ENCODE results near the gene REPS1.

Gene REPS1

GRCh38 chr6:138909975-138910374 is 78.1 kb downstream of the REPS1 start:
- no peak overlapping the region for H3K9ac ChIP-seq (ENCODE audit: low read length)

GRCh38 chr6:138909511-138909910 is 78.5 kb downstream of the REPS1 start:
- no CpG with 5 or more reads among the region's 4 CpGs for WGBS (ENCODE audit: extremely low coverage, insufficient coverage, insufficient read length)

More at GRCh38 chr6:138909975-138910374, 78.1 kb downstream of the REPS1 start:
- H4K12ac ChIP-seq (ENCODE audit: low read depth, low read length) = no peak overlapping the region
- no peak overlapping the region for H2BK12ac ChIP-seq (ENCODE audit: low read length)
- no peak overlapping the region for H3K27ac ChIP-seq (ENCODE audit: low read depth, low read length)
- peaks cover 23 to 33% of the 10 kb centered on the region in 2 experiments for H3K36me3 ChIP-seq (ENCODE audit: control insufficient read depth in 1 of 2, insufficient read depth in 2 of 2, low read length in 2 of 2)
- H3K14ac ChIP-seq (ENCODE audit: low read length) = no peak overlapping the region
- H2AFZ ChIP-seq (ENCODE audit: insufficient read depth, low read length, poor library complexity) = no peak overlapping the region
- no CpG with 5 or more reads among the region's 1 CpG for WGBS (ENCODE audit: extremely low coverage, insufficient coverage, insufficient read length)
- H4K8ac ChIP-seq (ENCODE audit: low read depth, low read length) = no peak overlapping the region
- H2BK120ac ChIP-seq (ENCODE audit: insufficient read depth, low read length, poor library complexity) = no peak overlapping the region
- H4K91ac ChIP-seq (ENCODE audit: low read depth, low read length) = no peak overlapping the region
- no peak overlapping the region for H3K18ac ChIP-seq (ENCODE audit: low read length)
- no peak for DNase-seq
- H3K4ac ChIP-seq (ENCODE audit: low read depth, low read length) = no peak overlapping the region
- no peaks in the 10 kb centered on the region for H3K9me3 ChIP-seq (ENCODE audit: insufficient read depth, low read depth, low read length)
- H3K79me1 ChIP-seq (ENCODE audit: low read length) = no peaks in the 10 kb centered on the region
- no peak overlapping the region for H3K23ac ChIP-seq (ENCODE audit: low read length)
- H3K4me1 ChIP-seq (ENCODE audit: control insufficient read depth in 1 of 2, insufficient read depth in 2 of 2, low read length in 2 of 2) = no peaks in the 10 kb centered on the region
- no peaks in the 10 kb centered on the region for H3K27me3 ChIP-seq (ENCODE audit: insufficient read depth, low read length)
- no peak overlapping the region for H2AK5ac ChIP-seq (ENCODE audit: low read length)
- H3K4me3 ChIP-seq (ENCODE audit: low read depth, low read length) = no peak overlapping the region
- H2BK5ac ChIP-seq (ENCODE audit: low read depth, low read length, poor library complexity) = no peak overlapping the region
- no peaks in the 10 kb centered on the region for H3K79me2 ChIP-seq (ENCODE audit: control insufficient read depth, insufficient read depth, low read length, poor library complexity)
- H3K4me2 ChIP-seq (ENCODE audit: low read length) = no peak overlapping the region

GRCh38 chr6:138907167-138907566 is 80.9 kb downstream of the REPS1 start:
- no peaks in the 10 kb centered on the region for H3K79me1 ChIP-seq (ENCODE audit: low read length)
- DNase-seq = no peak
- H4K8ac ChIP-seq (ENCODE audit: low read depth, low read length) = no peak overlapping the region
- no peaks in the 10 kb centered on the region for H3K9me3 ChIP-seq (ENCODE audit: insufficient read depth, low read depth, low read length)
- H3K23ac ChIP-seq (ENCODE audit: low read length) = no peak overlapping the region
- no peak overlapping the region for H2BK12ac ChIP-seq (ENCODE audit: low read length)
- no peak overlapping the region for H2AK5ac ChIP-seq (ENCODE audit: low read length)
- H3K4me2 ChIP-seq (ENCODE audit: low read length) = no peak overlapping the region
- H3K4me3 ChIP-seq (ENCODE audit: low read depth, low read length) = no peak overlapping the region
- H3K4me1 ChIP-seq (ENCODE audit: control insufficient read depth in 1 of 2, insufficient read depth in 2 of 2, low read length in 2 of 2) = no peaks in the 10 kb centered on the region
- no peaks in the 10 kb centered on the region for H3K79me2 ChIP-seq (ENCODE audit: control insufficient read depth, insufficient read depth, low read length, poor library complexity)
- H4K91ac ChIP-seq (ENCODE audit: low read depth, low read length) = no peak overlapping the region
- H3K27me3 ChIP-seq (ENCODE audit: insufficient read depth, low read length) = no peaks in the 10 kb centered on the region
- H2BK5ac ChIP-seq (ENCODE audit: low read depth, low read length, poor library complexity) = no peak overlapping the region
- no peak overlapping the region for H2BK120ac ChIP-seq (ENCODE audit: insufficient read depth, low read length, poor library complexity)
- no peak overlapping the region for H4K12ac ChIP-seq (ENCODE audit: low read depth, low read length)
- no peak overlapping the region for H2AFZ ChIP-seq (ENCODE audit: insufficient read depth, low read length, poor library complexity)
- no peak overlapping the region for H3K9ac ChIP-seq (ENCODE audit: low read length)
- H3K18ac ChIP-seq (ENCODE audit: low read length) = no peak overlapping the region
- no peak overlapping the region for H3K4ac ChIP-seq (ENCODE audit: low read depth, low read length)
- WGBS (ENCODE audit: extremely low coverage, insufficient coverage, insufficient read length) = no CpG with 5 or more reads among the region's 7 CpGs
- peaks cover 18 to 21% of the 10 kb centered on the region in 2 experiments for H3K36me3 ChIP-seq (ENCODE audit: control insufficient read depth in 1 of 2, insufficient read depth in 2 of 2, low read length in 2 of 2)
- no peak overlapping the region for H3K14ac ChIP-seq (ENCODE audit: low read length)
- H3K27ac ChIP-seq (ENCODE audit: low read depth, low read length) = no peak overlapping the region

More at GRCh38 chr6:138909511-138909910, 78.5 kb downstream of the REPS1 start:
- H3K4ac ChIP-seq (ENCODE audit: low read depth, low read length) = no peak overlapping the region
- no peak overlapping the region for H2BK120ac ChIP-seq (ENCODE audit: insufficient read depth, low read length, poor library complexity)
- H2AFZ ChIP-seq (ENCODE audit: insufficient read depth, low read length, poor library complexity) = no peak overlapping the region
- H3K4me3 ChIP-seq (ENCODE audit: low read depth, low read length) = no peak overlapping the region
- no peak overlapping the region for H3K18ac ChIP-seq (ENCODE audit: low read length)
- H4K12ac ChIP-seq (ENCODE audit: low read depth, low read length) = no peak overlapping the region
- no peaks in the 10 kb centered on the region for H3K79me2 ChIP-seq (ENCODE audit: control insufficient read depth, insufficient read depth, low read length, poor library complexity)
- no peak overlapping the region for H3K14ac ChIP-seq (ENCODE audit: low read length)
- H2AK5ac ChIP-seq (ENCODE audit: low read length) = no peak overlapping the region
- H3K4me2 ChIP-seq (ENCODE audit: low read length) = no peak overlapping the region
- peaks cover 22 to 33% of the 10 kb centered on the region in 2 experiments for H3K36me3 ChIP-seq (ENCODE audit: control insufficient read depth in 1 of 2, insufficient read depth in 2 of 2, low read length in 2 of 2)
- H3K79me1 ChIP-seq (ENCODE audit: low read length) = no peaks in the 10 kb centered on the region
- no peak overlapping the region for H4K91ac ChIP-seq (ENCODE audit: low read depth, low read length)
- H3K27me3 ChIP-seq (ENCODE audit: insufficient read depth, low read length) = no peaks in the 10 kb centered on the region
- H2BK5ac ChIP-seq (ENCODE audit: low read depth, low read length, poor library complexity) = no peak overlapping the region
- no peak overlapping the region for H3K27ac ChIP-seq (ENCODE audit: low read depth, low read length)
- H3K9ac ChIP-seq (ENCODE audit: low read length) = no peak overlapping the region
- no peak for DNase-seq
- H3K9me3 ChIP-seq (ENCODE audit: insufficient read depth, low read depth, low read length) = no peaks in the 10 kb centered on the region
- H4K8ac ChIP-seq (ENCODE audit: low read depth, low read length) = no peak overlapping the region
- no peak overlapping the region for H3K23ac ChIP-seq (ENCODE audit: low read length)
- no peaks in the 10 kb centered on the region for H3K4me1 ChIP-seq (ENCODE audit: control insufficient read depth in 1 of 2, insufficient read depth in 2 of 2, low read length in 2 of 2)
- no peak overlapping the region for H2BK12ac ChIP-seq (ENCODE audit: low read length)

GRCh38 chr6:138897031-138897430 is 91.0 kb downstream of the REPS1 start:
- Histone ChIP-seq H3K18ac (ENCODE audit: low read length) (no peak overlapping the region), H2BK5ac (ENCODE audit: low read depth, low read length, poor library complexity) (no peak overlapping the region), H3K23ac (ENCODE audit: low read length) (no peak overlapping the region), H2BK120ac (ENCODE audit: insufficient read depth, low read length, poor library complexity) (no peak overlapping the region), H4K91ac (ENCODE audit: low read depth, low read length) (no peak overlapping the region), H3K36me3 (ENCODE audit: control insufficient read depth in 1 of 2, insufficient read depth in 2 of 2, low read length in 2 of 2) (peaks cover 0 to 3% of the 10 kb centered on the region in 2 experiments), H4K8ac (ENCODE audit: low read depth, low read length) (no peak overlapping the region), H3K4ac (ENCODE audit: low read depth, low read length) (no peak overlapping the region), H3K9ac (ENCODE audit: low read length) (no peak overlapping the region), H3K27ac (ENCODE audit: low read depth, low read length) (no peak overlapping the region), H3K79me1 (ENCODE audit: low read length) (no peaks in the 10 kb centered on the region), H3K14ac (ENCODE audit: low read length) (no peak overlapping the region), H3K4me2 (ENCODE audit: low read length) (no peak overlapping the region), H3K27me3 (ENCODE audit: insufficient read depth, low read length) (no peaks in the 10 kb centered on the region), H2BK12ac (ENCODE audit: low read length) (no peak overlapping the region), H2AK5ac (ENCODE audit: low read length) (no peak overlapping the region), H3K79me2 (ENCODE audit: control insufficient read depth, insufficient read depth, low read length, poor library complexity) (no peaks in the 10 kb centered on the region), H3K9me3 (ENCODE audit: insufficient read depth, low read depth, low read length) (no peaks in the 10 kb centered on the region), H2AFZ (ENCODE audit: insufficient read depth, low read length, poor library complexity) (no peak overlapping the region), H4K12ac (ENCODE audit: low read depth, low read length) (no peak overlapping the region), H3K4me3 (ENCODE audit: low read depth, low read length) (no peak overlapping the region), H3K4me1 (ENCODE audit: control insufficient read depth in 1 of 2, insufficient read depth in 2 of 2, low read length in 2 of 2) (no peaks in the 10 kb centered on the region)
- DNase-seq = no peak

All from trophoblast cell (in vitro differentiated cells and primary cell).